K562 (cell line): ENCODE results near the gene MCC. TPM values are rescaled to one million over a fixed set of nuclear protein-coding genes. Genes with fewer than 3 reads are reported as not detected.

Experiments
- ARID3B ChIP-seq: fragments of 250-450 bp; sonication (Bioruptor Pico); IDR thresholded peaks from 2 replicates; pipeline ENCODE4 v1.4.0; 2020; ENCODE audit warnings: borderline replicate concordance
- HINFP ChIP-seq: fragments of 450-650 bp; conservative IDR thresholded peaks from 2 replicates; pipeline ENCODE4 v1.6.1; 2016; ENCODE audit warnings: missing genetic modification characterization, low read depth, mild to moderate bottlenecking, control low read depth, missing compliant biosample characterization
- MIER1 ChIP-seq: fragments of 450-650 bp; IDR thresholded peaks from 2 replicates; pipeline ENCODE4 v1.6.1; 2016; ENCODE audit warnings: antibody characterized with exemption, mild to moderate bottlenecking, low read depth
- NCOA2 ChIP-seq, 2 experiments: fragments of 450-650 bp; IDR thresholded peaks; 2 replicates each; pipeline ENCODE4 v1.6.1; 2018; ENCODE audit warnings: mild to moderate bottlenecking in 2 of 2, moderate library complexity in 1 of 2; ENCODE audit not compliant: partially characterized antibody in 2 of 2
- NR2C2 ChIP-seq, 2 experiments: fragments of 200-800 bp in 1 of 2; sonication (Bioruptor generic) in 1 of 2; sonication (generic) in 1 of 2; formaldehyde crosslinking in 1 of 2; IDR thresholded peaks; 2 replicates each; pipeline versions ENCODE4 v1.6.1 to v1.8.0; 2016 to 2022; ENCODE audit warnings: mild to moderate bottlenecking in 1 of 2, missing compliant biosample characterization in 1 of 2, missing genetic modification characterization in 1 of 2, missing genetic modification reagents in 1 of 2
- RBM15 ChIP-seq: fragments of 200-400 bp; formaldehyde crosslinking; IDR thresholded peaks from 2 replicates; pipeline ENCODE4 v1.6.1; 2018; ENCODE audit warnings: mild to moderate bottlenecking, low read length, moderate library complexity; ENCODE audit not compliant: insufficient read depth
- RCOR1 ChIP-seq, 2 experiments: IDR thresholded peaks; 2 replicates each; pipeline ENCODE4 v1.6.1; 2012; ENCODE audit warnings: low read depth in 2 of 2, low read length in 2 of 2, borderline replicate concordance in 1 of 2, improper control_type of control experiment in 1 of 2
- SMAD4 ChIP-seq: fragments of 250-450 bp; sonication (Bioruptor Pico); conservative IDR thresholded peaks from 2 replicates; pipeline ENCODE4 v1.8.0; 2021; ENCODE audit warnings: inconsistent platforms, mild to moderate bottlenecking, moderate library complexity
- ZMIZ1 ChIP-seq, 2 experiments: fragments of 150-350 bp in 1 of 2; IDR thresholded peaks; 2 replicates each; pipeline ENCODE4 v1.6.1; 2012 to 2016; ENCODE audit warnings: low read depth in 2 of 2, low read length in 2 of 2, mild to moderate bottlenecking in 1 of 2, moderate library complexity in 1 of 2
- ZNF232 ChIP-seq: sonication (generic); formaldehyde crosslinking; IDR thresholded peaks from 2 replicates; pipeline ENCODE4 v1.8.0; 2022; ENCODE audit warnings: mild to moderate bottlenecking, missing genetic modification reagents
- ZNF445 ChIP-seq: fragments of 250-450 bp; sonication (Bioruptor Pico); IDR thresholded peaks from 2 replicates; pipeline ENCODE4 v1.4.0; 2020; ENCODE audit warnings: low read depth, mild to moderate bottlenecking, moderate library complexity
- ZNF695 ChIP-seq: fragments of 450-650 bp; formaldehyde crosslinking; IDR thresholded peaks from 2 replicates; pipeline ENCODE4 v1.4.0; 2020; ENCODE audit warnings: mild to moderate bottlenecking, moderate library complexity
- polyA plus RNA-seq, 8 experiments: library from polyadenylated mRNA; depleted of rRNA in 4 of 8; stranded (reverse) in 5 of 8; unstranded in 3 of 8; fragments of >200 nt; fragmentation: Nextera tagmentation in 2 of 8; fragmentation: Illumina TruSeq in 1 of 8; extraction: Ambion mirVana in 2 of 8; extraction: Trizol in 1 of 8; gene quantifications; 2 replicates each; pipeline versions ENCODE4 v1.2.1 to v1.2.3, GENCODE V29; 2011 to 2014; ENCODE audit warnings: inconsistent platforms in 1 of 8, missing spikeins in 1 of 8
- total RNA-seq, 7 experiments: library from RNA; depleted of rRNA in 6 of 7; stranded (reverse); fragments of >200 nt in 6 of 7; fragmentation: Illumina TruSeq in 2 of 7; extraction: Trizol in 2 of 7; gene quantifications; 2 replicates each; pipeline versions ENCODE4 v1.2.1 to v1.2.3, GENCODE V29; 2011 to 2021; ENCODE audit warnings: low replicate concordance in 1 of 7
- TF ChIP-seq, protein P1 (sequence below): fragments of 150-350 bp; conservative IDR thresholded peaks from 2 replicates; pipeline ENCODE4 v1.6.1; 2014; ENCODE audit warnings: low read length
- TF ChIP-seq, protein P2 (sequence below): fragments of 450-650 bp; IDR thresholded peaks from 2 replicates; pipeline ENCODE4 v1.7.0; 2016; ENCODE audit warnings: borderline replicate concordance

MCC gene
- total and polyA plus RNA-seq, 9 of the 15 experiments (the other 6 are each of a cell fraction or from before 2014, with no cell fraction given), result 0.04 to 0.24 (median 0.06) TPM; not detected in 1

DNA sequence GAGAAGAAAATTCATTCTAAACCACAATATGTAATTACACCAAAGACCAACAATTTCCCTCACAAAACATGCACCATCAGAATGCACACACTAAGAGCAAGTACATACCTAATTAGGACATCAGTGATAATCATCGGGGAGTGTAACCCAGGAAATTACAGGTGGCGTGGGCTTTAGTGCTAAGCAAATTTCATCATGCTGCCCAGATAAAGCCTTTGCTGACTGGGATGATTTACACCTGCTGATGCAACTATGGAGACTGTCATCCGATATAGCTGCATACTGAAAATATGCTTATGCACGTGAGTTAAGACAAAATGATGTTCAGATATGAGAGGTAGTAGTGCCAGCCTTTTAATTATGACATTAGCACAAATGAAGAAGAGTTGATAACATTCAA lies 388.4 kb downstream of the MCC start (continued):
- TF ChIP-seq RBM15 (no peak), NR2C2 (CRISPR knock-in tag; IDR thresholded peaks at IDR 0.05) (no peak), NR2C2 (tag; IDR thresholded peaks at IDR 0.05) (no peak), HINFP (tag) (no peak), ZNF232 (CRISPR knock-in tag) (no peak), ZNF445 (CRISPR knock-in tag) (no peak), ARID3B (CRISPR knock-in tag) (no peak), MIER1 (no peak), ZMIZ1 (IDR thresholded peaks at IDR 0.05; ENCODE audit: low read depth in 2 of 2, low read length in 2 of 2) (no peak), NCOA2 (IDR thresholded peaks at IDR 0.05; ENCODE audit: partially characterized antibody in 2 of 2) (no peak), ZNF695 (no peak), RCOR1 (IDR thresholded peaks at IDR 0.05; ENCODE audit: borderline replicate concordance in 1 of 2, low read depth in 2 of 2, low read length in 2 of 2) (peak in 1 of 2 experiments; percentile 79; a peak in 2 of 4 replicates), SMAD4 (CRISPR knock-in tag) (no peak)
- TF ChIP-seq, protein P1, sequence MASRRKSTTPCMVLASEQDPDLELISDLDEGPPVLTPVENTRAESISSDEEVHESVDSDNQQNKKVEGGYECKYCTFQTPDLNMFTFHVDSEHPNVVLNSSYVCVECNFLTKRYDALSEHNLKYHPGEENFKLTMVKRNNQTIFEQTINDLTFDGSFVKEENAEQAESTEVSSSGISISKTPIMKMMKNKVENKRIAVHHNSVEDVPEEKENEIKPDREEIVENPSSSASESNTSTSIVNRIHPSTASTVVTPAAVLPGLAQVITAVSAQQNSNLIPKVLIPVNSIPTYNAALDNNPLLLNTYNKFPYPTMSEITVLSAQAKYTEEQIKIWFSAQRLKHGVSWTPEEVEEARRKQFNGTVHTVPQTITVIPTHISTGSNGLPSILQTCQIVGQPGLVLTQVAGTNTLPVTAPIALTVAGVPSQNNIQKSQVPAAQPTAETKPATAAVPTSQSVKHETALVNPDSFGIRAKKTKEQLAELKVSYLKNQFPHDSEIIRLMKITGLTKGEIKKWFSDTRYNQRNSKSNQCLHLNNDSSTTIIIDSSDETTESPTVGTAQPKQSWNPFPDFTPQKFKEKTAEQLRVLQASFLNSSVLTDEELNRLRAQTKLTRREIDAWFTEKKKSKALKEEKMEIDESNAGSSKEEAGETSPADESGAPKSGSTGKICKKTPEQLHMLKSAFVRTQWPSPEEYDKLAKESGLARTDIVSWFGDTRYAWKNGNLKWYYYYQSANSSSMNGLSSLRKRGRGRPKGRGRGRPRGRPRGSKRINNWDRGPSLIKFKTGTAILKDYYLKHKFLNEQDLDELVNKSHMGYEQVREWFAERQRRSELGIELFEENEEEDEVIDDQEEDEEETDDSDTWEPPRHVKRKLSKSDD, result no peak
- TF ChIP-seq, protein P2, sequence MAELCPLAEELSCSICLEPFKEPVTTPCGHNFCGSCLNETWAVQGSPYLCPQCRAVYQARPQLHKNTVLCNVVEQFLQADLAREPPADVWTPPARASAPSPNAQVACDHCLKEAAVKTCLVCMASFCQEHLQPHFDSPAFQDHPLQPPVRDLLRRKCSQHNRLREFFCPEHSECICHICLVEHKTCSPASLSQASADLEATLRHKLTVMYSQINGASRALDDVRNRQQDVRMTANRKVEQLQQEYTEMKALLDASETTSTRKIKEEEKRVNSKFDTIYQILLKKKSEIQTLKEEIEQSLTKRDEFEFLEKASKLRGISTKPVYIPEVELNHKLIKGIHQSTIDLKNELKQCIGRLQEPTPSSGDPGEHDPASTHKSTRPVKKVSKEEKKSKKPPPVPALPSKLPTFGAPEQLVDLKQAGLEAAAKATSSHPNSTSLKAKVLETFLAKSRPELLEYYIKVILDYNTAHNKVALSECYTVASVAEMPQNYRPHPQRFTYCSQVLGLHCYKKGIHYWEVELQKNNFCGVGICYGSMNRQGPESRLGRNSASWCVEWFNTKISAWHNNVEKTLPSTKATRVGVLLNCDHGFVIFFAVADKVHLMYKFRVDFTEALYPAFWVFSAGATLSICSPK, result no peak
